Glomerular endothelial cell (primary cell): ENCODE data around the gene DNAH7. TPM values are rescaled to one million over a fixed set of nuclear protein-coding genes. Genes with fewer than 3 reads are reported as not detected.

ENCODE experiments used
- DNase-seq: peaks from one replicate; pipeline ENCODE4 v3.0.0-alpha.2; 2011; ENCODE audit warnings: low read depth, low spot score; ENCODE audit errors: extremely low read depth
- total RNA-seq: library from RNA; depleted of rRNA; stranded (reverse); fragments of >200 nt; gene quantifications from 2 replicates; pipeline ENCODE4 v1.2.3, GENCODE V29; 2015

The DNAH7 gene
- total RNA-seq, 1 donor from 2014 or later, result 0.12 TPM

DNA sequence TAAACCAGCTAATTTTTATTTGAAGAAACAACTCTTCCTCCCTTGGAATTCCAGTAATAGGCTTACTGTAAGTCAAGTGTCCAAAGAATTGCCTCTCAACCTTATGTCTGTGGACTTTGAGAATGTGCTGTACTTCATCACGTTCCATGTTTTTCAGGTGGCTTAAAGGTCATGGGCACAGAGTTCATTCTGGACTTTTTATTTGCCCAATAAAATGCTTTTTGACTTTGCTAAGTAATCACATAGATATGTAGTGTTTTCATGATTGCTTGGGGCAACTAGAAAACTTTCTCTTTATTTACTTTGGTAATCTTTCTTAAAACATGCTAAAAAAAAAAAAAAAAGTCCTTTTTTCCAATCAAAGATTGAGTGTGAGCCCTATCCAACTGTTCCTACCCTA is 10.4 kb upstream of the DNAH7 start:
- DNase-seq, result no peak

GRCh38 chr2:196077821-196078220 is 9.2 kb upstream of the DNAH7 start:
- DNase-seq, result no peak

- no peak for DNase-seq
Measured at GRCh38 chr2:196076778-196077568, 8.3 kb upstream of the DNAH7 start.

GRCh38 chr2:196075196-196075595 is 6.6 kb upstream of the DNAH7 start:
- no peak for DNase-seq

- no peak for DNase-seq
Measured at GRCh38 chr2:196074631-196075030, 6.0 kb upstream of the DNAH7 start.

- DNase-seq, result no peak
Measured at GRCh38 chr2:196073521-196073920, 4.9 kb upstream of the DNAH7 start.

DNA sequence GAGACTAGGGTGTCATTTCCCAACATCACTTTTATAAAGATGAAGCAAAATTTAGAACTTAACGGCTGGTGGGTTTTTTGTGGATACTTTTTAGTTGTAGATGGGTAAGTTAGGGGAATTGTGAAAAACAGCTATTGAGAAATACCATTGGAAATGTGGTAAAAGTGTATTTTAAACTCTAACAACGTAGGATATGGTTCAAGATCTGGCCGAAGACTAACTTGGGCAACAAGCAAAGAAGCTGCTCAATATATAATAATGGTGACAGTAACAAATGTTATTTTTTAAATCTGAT is 1.6 kb downstream of the DNAH7 start:
- no peak for DNase-seq

GRCh38 chr2:196066291-196067087 is 2.1 kb downstream of the DNAH7 start:
- DNase-seq, result no peak

GRCh38 chr2:196063773-196064172 is 4.9 kb downstream of the DNAH7 start:
- DNase-seq, result no peak

DNA sequence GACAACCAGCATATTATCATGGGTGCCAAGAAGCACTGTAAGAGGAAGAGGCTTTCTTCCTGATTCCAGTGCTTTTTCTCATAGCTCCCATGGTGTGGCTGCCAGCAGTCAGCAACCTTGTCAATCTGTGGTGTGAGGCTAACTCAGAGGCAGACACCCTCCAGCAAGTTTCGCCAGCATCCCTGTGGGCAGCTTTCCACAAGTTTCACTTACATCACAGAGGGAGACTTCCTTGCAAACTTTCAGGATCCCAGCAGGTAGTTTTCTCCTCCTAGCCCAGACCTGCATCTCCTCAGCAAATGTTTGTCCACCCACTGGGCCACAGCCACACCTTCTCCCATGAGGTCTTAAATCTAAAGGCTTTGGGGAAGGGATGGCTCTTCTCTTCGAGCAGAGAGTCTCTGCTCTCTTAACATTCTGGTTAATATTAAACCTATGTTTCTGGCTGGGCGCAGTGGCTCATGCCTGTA is 9.1 kb downstream of the DNAH7 start:
- DNase-seq, result no peak

DNA sequence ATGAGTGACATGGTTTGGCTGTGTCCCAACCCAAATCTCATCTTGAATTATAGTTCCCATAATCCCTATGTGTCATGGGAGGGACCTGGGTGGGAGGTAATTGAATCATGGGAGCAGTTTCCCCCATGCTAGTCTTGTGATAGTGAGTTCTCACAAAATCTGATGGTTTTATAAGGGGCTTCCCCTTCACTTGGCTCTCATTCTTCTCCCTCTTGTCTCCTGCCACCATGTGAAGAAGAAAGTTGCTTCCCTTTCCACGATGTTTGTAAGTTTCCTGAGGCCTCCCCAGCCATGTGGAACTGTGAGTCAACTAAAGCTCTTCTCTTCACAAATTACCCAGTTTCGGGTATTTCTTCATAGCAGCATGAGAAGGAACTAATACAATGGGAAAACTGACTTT is 14.0 kb downstream of the DNAH7 start:
- DNase-seq, result no peak

DNA sequence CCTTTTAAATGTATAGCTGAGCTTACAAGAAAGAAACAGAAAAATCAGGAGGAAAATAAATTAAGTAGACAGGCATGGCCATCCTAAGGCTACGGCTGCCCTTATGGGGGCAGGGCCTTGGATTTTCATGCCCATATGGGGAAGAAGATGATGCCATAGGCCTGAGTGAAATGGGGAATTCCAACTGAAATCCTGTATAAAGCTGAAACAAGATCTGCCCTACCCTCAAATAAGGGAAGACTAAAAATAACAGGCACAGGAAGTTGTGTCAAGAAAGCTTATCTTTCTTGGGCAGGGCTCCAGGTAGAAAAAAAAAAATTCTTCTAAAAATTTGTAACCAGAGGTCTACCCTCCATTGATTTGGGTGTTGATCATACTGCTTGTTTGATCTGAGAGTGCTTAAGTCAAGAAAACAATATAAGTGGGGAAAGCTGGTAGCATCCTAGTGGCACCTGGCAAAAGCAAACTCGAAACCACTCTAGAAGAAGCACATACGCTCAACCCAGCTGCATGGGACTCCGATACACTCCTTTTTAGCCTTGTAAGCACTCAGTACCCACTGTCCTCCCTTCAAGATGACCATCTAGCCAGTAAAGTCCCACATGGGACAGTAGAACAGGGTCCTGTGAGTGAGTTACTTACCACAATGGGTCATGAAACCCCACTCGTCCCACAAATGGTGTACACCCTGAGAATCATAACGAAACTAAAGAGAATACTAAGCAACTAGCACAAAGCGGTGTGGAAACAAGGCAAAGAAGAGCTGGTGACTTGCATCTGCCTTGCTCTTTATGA is 22.3 kb downstream of the DNAH7 start:
- no peak for DNase-seq

DNA sequence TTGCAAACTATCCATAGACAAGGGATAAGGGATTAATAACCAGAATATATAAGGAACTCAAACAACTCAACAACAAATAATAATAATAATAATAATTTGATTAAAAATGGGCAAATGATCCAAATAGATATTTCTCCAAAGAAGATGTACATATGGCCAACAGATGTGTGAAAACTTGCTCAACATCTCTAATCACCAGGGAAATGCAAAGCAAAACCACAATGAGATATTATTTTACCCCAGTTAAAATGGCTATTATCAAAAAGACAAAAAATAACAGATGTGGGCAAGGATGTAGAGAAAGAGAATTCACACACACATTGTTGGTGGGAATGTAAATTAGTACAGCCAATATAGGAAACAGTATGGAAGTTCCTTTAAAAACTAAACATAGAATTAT is 26.9 kb downstream of the DNAH7 start:
- no peak for DNase-seq

DNA sequence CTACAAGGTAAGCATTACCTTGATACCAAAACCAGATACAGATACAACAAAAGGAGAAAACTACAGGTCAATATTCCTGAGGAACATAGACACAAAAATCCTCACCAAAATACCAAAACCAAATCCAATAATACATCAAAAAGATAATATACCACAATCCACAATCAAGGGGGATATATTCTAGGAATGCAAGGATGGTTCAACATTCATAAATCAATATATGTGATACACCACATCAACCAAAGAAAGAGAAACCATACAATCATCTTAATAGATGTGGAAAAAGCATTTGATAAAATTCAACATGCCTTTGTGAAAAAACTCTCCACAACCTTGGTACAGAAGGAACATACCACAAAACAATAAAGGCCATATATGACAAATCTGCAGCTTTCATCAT is 28.4 kb downstream of the DNAH7 start:
- no peak for DNase-seq

DNA sequence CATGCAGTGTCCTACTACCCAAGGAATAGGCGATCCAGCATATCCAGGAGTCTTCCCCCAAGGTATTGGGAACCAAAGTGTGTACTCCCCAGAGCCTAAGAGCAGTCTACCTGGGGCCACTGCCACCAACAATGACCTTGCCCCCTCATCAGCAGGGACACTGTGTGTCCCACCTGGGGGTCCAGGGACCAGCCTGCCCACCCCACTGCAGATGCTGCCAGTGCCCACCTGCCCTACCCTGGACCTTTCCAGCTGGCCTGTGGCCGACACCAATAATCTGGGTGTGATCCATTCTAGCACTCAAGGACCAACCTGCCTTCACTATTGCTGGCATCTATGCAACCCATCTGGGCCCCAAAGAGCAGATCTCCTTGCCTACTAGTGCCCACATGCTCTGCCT is 32.2 kb downstream of the DNAH7 start:
- DNase-seq, result no peak

- DNase-seq, result no peak
Measured at GRCh38 chr2:196018037-196018436, 50.6 kb downstream of the DNAH7 start.

DNA sequence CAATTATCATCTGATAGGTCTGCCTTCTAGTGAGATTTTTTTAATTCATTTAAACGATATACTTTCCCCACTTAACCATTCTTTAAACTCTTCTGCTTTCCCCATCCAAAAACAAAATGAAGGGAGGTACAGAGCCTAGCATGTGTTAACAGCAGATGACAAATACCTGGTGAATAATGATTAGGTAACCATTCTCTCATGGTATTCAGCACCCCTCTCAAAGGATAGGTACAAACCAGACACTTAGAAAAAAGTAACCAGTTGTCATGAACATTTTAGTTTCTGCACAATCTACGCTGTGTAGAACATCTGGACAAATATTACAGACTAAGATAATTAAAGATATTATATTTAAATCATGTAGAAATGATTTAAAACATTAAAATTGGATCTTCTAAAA is 56.3 kb downstream of the DNAH7 start:
- no peak for DNase-seq

- DNase-seq, result no peak
Measured at GRCh38 chr2:196000551-196000950, 68.1 kb downstream of the DNAH7 start.

DNA sequence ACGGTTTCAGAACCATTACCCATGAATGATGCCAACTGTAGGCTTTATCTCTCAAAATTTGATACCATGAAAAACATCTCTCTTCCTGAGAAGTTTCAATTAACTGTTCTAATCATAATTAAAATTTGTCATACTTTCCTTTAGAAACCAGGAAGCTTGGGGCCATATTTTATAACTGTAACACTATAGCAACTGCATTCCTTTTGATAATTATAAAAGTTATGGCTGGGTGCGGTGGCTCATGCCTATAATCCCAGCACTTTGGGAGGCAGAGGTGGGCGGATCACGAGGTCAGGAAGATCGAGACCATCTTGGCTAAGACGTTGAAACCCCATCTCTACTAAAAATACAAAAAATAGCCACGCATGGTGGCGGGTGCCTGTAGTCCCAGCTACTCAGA is 70.6 kb downstream of the DNAH7 start:
- DNase-seq, result no peak

GRCh38 chr2:195995499-195995898 is 73.1 kb downstream of the DNAH7 start:
- no peak for DNase-seq

DNA sequence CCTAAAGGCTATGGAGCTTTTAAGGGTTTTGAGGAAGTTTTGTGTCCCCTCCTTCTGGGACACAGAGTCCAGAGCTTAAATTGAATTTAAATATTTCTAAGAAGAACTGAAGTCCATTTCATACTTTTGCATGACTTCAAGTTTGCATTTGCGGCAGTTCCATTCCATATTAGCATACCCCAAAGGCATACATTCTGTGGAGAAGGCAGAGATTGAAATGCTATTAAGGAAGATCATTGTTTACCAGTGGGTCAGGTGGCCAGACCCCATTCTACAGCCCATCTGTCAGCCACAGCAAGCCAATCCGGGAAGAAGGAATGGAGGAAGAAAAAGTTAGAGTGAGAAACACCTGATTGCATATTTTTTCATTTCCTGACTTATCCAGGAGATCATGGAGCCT is 75.0 kb downstream of the DNAH7 start:
- no peak for DNase-seq

GRCh38 chr2:195985741-195986140 is 82.9 kb downstream of the DNAH7 start:
- no peak for DNase-seq
